GM18511 (cell line): ENCODE data around the gene DNAL4.

Experiments used
- ATAC-seq: cut with Tn5 transposase; IDR thresholded peaks from one replicate; pipeline ENCODE4 v1.9.1; 2021; ENCODE audit warnings: mild to moderate bottlenecking, moderate library complexity; ENCODE audit not compliant: unreplicated experiment

Gene DNAL4, protein sequence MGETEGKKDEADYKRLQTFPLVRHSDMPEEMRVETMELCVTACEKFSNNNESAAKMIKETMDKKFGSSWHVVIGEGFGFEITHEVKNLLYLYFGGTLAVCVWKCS

DNA sequence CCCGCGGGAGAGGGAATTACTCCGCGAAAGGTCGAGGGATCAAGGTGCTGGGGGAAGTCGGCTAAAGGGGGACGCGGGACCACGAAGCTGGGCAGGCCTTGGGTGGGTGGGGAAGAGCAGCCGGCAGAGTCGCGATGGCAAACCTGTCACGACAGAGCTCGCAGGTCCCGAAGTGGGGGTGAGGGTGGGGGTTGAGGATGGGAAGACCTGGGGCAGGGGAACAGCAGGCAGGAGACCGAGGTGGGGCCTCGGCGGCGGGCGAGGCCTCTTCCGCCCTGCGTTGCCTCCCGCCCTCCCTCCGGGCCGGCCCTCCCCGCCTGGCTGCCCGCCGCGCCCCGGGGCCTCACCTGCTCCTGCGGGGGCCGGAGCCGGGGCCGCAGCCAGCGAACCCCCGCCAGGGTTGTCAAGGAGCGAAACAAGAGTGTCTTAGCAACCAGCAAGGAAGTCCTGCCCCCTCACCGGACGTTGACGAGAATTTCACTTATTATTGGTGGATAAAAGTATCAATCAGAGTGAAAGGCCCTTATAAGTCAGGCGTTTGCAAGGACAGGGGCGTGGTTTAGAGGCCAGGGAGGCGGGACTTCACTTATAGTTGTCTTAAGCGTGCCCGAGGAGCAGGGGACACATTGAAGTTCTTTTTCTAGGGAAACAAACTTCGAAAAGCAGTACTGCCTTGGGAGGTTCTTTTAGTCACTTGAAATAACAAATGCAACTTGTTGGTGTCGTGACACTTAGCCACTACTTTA lies at the start of gene DNAL4:
Gene DNAL4 (minus strand): TSS at position 423 of the 746 bp plus-strand sequence. CDS start 11,412 bp downstream, outside the sequence.
- peak; percentile 96 for ATAC-seq

DNA sequence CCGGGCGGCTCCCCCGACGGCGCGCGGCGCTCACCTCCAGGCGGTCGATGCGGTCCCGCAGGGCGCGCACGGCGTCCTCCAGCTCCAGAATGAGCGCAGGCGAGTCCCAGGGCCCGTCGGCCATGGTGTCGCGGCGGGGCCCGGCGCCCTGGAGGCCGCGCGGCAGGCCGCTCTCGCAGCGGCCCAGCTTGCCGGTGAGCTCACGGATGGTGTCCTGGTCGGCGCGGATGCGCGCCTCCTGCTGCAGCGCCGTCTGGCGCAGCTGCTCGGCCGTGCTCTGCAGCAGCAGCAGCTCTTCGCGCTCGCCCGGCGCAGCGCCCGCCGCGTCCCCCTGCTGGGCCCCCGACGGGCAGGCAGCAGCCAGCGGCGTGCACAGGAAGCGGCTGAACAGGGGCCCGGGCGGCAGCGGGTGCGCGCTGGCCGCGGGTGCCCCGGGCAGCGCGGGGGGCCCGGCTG lies 49.3 kb upstream of the DNAL4 start:
- no peak for ATAC-seq

DNA sequence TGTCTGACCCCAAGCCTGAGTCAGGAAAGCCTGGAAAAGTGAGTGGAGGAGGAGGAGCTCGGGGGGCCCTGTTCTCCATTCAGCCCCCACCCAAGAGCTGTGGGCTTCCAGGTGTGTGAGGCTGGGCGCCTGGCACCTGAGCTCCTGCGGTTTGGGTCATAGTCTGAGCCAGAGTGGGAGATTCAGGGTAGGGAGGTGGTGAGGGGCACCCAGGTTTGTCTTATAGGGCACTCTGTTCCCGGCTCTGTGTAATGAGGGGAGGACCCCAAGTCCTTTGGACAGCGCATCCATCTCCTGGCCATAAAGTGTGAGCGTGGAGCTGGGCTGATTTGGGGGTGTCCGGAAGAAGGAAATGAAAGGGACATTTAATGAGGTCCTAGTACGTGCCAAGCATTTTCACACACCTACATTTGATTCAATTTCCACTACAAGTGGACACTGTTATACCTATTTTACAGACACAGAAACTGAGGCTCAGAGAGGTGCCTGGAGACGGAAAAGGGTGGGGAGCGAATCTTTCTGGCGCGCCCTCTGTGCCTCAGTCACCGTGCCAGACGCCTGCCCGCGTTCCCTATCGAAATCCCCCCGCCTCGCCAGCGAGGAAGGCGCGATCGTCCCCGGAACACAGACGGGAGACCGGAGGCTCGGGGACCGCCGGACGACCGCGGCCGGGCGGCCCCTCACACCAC lies 48.7 kb upstream of the DNAL4 start:
- ATAC-seq: no peak

DNA sequence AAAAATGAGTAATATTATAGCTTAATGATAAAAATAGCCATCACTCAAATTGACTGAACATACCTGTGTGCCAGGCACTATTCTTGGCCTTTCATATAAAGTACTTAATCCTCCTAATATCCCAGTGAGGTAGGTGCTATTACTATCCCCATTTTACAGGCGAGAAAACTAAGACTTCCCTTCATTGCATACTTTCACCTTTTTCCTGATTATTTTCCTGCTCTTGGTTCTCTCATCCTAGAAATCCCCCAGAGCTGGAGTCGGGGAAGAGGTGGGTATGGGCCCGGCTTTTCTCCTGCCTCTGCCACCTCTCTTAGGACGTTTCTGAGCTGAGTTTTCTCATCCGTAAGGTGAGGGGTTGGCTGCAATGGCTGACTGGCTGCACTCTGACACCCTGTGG lies 47.7 kb upstream of the DNAL4 start:
- ATAC-seq: no peak

DNA sequence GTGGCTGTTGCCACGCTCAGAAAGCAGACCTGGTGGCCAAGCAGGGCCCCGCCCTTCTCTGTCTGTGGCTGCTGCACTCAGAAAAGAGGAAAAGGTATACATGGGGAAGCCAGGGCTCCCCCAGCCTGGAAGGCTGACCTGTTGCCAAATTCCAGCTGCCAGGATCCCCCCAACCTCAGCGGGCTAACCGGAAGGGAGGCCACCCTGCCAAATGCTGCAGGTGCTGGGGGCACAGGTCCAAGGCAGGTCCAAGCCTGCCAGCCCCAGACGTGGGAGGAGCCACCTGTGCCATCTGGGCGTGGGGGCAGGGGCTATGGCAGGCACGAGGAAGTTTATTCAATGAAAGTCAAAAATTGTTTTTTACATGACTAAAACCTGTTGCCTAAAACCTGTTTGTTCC lies 47.3 kb upstream of the DNAL4 start:
- ATAC-seq: no peak

DNA sequence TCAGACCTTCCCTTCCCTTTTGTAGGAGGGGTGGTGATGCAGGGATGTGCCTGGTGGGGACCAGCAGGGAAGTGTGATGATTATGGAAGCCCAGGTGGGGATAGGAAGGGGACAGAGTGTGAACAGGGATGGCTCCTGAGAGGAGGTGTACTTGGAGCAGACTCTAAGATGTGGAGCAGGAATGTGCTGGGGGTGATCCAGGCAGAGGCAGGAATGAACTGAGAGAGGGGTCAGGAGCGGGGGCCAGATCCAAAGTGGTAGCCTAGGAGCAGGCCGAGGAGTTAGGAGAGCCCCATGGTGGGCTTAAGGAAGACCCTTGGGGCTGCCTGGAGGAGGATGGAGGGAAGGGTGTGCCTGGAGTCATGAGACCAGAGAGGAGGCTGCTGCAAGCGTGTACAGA lies 46.2 kb upstream of the DNAL4 start:
- ATAC-seq: no peak

DNA sequence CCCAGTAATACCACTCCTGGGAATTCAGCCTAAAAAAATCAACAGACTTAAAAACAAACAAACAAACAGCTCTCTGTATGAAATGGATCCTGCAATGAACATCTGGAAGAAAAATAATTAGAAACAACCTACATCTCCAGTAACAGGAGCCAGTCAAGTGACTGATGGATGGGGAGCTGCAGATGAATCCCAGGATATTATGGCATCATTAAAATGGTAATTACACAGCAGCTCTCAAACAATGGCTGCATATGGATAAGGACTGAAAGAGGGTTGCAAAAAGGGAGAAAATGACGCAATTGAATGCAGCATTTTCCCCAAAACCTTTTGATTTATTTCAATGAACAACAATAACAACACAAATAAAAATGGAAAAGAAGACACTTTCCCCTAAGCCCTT lies 45.7 kb upstream of the DNAL4 start:
- ATAC-seq: no peak

DNA sequence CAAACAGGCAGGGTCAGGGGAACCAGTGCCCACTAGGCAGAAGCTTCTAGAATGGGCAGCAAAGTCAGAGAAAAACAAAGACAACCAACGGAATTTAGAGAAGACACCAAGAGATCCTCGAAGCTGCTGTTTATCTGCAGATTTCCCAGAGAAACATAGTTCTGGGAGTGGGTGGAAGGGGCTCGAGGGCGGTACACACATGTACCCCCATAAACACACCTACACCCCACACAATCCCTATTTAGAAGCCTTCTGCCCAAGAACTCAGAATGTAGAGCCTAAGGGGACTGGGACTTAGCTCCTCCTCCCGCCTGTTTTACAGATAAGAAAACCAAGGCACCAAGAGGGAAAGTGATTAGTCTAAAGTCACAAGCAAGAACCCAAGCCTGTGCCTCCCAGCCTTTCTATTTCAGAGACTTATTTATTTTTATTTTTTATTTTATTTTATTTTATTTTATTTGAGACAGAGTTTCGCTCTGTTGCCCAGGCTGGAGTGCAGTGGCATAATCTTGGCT lies 43.5 kb upstream of the DNAL4 start:
- no peak for ATAC-seq

DNA sequence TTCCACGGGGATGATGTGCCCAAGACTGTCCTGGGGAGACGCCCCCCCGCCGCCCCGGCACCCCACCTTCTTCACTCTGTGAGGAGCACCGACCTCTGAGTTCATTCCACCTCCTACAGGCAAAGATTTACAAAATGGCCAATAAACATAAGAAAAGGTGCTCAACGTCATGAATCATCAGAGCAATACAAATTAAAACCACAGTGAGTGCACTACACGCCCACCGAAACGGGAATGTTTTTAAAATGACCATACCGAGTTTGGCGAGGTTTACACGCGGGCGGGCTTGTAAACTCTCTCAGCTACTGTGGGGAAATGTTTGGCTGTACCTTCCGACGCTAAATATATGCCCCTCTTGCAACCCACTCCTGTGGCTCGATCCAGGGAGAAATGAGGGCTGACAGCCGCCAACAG lies 42.0 kb upstream of the DNAL4 start:
- no peak for ATAC-seq

DNA sequence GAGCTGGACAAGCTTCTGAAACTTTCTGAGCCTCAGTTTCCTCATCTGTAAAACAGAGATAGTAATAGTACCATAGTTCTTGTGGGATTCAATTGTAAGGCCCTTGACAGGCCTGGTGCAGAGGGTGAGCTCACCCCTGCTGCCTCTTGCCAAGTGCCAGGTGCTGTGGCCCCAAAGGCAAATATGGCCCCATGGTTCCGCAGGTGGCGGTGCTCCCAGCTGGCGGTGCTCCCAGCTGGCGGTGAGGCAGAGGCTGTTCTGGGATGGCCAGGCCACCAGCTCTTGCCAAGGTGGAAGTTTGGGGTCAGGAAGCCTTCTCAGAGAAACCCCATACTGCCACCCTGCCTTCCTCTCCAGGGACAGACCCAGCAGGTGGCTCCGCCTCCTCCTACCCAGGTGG lies 41.0 kb upstream of the DNAL4 start:
- ATAC-seq: no peak

DNA sequence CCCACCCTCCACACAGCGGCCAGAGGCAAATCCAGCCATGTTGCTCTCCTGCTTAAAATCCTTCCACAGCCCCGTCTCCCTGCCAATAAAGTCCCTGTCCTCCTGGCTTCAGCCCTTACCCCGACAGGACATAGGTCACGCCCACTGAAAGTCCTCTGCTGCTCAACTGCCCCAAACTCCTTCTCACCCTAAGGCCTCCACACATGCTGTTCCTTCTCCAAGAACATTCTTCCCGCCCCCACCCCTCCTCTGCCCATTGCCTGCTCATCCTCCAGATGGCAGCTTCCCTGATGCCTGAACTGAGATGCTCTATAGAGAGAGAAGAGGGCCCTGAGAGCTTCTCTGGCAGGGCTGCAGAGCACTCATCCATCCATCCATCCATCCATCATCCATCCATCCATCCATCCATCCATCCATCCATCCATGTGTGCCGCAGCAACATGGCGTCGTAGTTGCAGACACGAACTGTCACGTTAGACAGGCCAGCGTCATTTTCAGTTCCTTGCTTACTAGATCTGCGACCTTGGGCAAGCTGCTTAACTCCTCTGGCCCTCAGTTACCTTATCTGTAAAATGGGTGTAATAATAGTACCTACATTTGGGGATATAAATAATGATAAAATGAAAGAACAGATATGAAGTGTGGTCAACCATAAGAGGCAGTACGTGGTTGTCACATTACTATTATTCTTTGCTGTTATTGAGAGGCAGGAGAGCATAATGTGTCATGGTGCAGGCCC lies 40.4 kb upstream of the DNAL4 start:
- no peak for ATAC-seq

DNA sequence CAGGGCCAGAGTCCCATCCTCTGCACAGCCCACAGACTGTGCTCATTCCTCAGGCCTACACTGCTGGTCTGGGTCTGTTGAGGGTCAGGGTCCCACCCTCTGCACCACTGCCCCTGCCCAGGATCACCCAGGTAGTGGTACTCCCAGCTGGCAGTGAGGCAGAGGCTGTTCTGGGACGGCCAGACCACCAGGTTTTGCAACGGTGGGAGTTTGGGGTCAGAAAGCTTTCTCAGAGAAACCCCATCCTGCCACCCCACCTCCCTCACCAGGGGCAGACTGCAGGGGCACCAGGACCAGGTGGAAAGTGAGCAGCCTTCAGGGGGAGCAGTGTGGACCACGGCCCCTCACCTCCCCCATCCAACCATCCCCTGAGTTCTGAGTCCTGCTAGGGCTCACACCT lies 39.1 kb upstream of the DNAL4 start:
- ATAC-seq: no peak

DNA sequence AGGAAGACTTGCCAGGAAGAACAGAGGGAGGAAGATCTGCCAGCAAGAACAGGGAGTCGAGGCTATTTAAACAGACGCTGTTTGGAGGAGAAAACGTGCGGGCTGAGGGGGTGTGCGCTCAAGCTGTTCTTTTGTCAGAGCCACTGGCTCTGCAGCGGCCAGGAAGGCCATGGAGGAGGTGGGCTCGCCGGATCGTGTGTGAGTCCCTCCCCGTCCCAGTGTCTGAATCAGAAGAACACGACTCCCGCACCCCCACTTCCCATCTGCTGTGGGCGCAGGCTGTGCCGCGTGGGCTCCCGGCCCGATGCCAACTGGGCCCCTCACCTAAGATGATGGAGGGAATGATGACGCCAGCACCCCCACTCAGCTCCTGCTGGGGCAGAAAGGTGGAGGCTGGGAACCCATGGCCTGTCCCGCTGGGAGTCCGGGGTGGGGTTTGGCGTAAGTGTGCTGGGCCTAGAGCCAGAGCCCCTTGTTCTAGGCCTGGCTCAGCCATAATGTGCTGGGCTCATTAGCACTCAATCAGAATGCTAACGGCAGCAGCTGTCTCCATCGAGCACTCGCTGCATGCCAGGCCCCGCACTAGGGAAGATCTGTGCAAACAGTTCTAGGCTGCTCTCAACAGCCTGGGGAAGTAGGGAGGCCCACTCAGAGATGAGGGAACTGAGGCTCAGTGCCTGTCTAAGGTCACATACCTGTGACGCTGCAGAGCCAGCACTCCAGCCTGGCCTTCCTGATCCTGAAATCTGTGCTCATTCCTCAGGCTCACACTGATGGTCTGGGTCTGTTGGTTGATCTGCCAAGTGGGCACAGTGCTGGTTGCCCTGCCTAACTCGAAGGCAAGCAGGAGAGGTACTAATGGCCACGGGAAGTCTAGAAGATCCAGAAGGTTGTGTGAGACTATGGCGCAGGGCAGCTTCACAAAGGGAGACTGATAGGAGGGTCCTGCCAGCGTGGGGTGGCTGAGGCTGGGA lies 38.3 kb upstream of the DNAL4 start:
- ATAC-seq: no peak

DNA sequence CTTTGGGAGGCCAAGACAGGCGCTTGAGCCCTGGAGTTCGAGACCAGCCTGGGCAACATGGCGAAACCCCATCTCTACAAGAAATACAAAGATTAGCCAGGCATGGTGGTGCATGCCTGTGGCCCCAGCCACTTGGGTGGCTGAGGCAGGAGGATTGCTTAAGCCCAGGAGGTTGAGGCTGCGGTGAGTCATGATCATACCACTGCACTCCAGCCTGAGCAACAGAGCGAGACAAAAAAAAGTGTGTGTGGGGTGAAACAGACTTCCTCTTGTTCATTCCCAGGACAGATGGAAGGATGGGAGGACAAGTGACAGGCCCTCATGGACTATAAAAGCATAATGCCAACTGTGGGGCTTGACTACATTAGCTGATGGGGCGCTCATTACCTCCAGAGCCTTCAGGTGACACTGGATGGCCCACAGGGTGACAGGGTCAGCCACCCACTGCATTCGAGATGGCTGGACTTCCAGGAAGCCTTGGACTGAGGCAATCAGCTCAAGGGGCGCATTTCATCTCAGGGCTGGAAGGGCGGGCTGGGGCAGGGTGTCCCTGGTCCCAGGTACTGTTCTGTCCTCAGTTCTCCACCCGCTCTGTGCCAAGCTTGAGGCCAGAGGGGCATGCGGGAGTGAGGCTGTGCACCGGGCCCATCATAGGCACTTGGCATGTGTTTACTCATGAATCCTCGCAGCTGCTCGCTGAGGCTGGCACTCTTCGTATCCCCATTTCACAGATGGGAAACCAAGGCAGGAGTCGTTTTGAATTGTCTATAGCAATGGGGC lies 37.4 kb upstream of the DNAL4 start:
- no peak for ATAC-seq

DNA sequence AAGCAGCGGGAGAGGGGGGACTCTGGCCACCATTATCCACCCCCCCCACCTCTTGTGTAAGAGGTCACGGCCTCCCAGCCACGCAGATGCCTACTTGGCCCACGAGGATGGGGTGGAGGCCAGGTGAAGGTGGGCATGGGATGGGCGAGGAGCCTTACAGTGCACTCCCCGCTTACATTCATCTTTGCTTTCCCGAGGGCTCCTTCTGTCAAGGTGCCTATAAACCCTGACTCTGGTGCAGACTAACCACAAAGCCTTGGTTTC lies 36.8 kb upstream of the DNAL4 start:
- ATAC-seq: no peak

DNA sequence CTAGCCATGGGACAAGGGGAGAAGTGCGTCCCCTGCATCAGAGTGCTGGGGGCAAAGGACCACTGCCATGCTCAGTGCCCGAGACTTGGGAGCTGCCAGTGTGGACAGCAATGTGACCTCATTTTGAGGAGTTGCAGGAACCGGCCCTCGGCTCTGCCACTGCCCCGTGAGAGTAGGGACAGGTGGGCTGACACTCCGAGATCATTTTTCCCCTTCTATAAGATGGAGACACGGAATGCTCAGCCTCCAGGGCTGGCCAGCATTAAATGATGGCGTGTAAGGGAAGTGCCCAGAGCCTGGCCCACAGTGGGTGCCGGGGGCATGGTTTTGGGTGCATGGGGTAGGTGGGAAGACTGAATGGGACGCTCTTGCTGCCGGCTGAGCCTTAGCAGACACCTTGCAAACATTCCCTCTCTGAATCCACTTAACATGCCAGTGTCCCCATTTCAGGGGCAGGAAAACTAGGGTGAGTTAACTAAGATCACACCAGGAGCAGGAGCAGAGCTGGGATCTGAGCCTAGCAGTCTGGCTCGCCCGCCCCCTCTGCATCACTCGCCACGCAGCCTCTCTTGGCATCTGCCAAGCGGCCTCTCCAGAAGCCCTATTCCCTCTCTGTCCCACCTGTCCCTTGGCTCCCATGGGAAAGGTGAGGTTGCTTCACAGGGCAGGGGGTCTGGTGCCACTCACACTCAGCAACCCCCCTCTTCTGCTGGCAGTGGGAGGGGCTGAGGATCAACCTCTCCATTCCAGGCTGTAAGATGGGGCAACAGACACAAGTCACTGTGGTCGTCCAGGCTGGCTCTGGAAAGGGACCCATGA lies 36.3 kb upstream of the DNAL4 start:
- ATAC-seq: no peak

DNA sequence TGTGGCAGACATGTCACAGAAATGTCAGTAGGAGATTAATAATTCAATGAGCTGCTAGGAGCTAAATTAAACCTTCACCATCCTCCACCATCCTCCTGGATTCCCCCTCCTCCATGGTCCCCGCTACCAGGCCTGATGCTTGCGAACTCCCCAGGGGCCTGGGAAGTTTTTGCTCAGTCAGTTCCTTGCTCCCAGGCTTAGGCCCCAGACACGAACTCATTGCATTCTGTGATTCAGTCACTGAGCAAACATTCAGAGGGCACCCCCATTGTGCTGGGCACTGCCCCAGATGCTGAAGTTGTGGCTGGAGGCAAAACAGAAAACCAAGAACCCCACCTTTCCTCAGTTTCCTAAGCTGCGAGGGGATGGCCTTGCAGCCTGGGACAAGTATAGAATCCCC lies 35.5 kb upstream of the DNAL4 start:
- no peak for ATAC-seq

DNA sequence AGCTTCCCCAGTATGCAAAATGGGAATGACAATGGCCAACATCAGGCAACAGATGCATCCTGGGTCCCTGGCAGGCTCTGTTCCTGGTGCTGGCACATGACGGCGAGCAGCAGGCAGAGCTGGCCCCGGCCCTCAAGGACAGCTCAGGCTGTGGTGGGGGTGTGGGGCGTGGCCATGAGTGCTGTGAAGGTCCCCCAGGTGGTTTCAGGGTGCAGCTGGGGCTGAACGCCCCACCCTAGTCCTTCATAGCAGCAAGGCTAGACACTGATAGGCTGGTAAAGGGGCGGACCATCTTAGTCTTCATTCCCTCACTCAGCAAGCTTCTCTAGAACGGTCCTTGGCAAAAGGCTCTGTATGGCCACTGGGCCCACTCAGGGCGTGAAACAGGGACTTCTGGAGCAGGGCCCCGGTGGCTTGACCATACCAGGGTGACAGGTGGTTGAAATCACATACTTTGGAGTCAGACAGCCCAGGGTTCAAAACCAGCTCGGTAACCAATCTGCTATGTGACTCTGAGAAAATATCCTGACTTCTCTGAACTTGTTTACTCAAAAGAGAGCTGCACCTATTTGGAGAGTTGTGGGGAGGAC lies 34.8 kb upstream of the DNAL4 start:
- ATAC-seq: no peak
